GM21515 (cell line): ENCODE results near the gene GABRB1.

Experiments used
- ATAC-seq: cut with Tn5 transposase; IDR thresholded peaks from one replicate; pipeline ENCODE4 v1.9.1; 2021; ENCODE audit not compliant: unreplicated experiment

Gene GABRB1

DNA sequence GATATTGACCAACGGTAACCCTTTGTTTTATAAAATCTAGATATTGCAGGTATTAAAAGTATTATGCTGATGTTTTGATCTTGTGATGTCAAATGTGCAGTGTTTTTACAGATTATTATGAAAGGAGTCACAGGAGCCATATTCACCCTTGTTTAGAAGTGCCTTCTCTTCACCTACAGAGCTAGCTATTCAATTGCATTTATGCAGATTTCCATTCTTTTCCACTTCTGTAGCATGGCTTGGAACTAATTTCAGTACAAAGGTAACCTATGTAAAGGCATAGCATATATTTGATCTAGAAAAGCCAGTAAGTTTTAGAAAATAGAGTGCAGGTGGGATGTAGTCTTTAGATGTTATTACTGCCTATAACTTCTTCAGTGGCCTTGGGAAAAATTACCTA, 176.2 kb downstream of the GABRB1 start:
- ATAC-seq = no peak

DNA sequence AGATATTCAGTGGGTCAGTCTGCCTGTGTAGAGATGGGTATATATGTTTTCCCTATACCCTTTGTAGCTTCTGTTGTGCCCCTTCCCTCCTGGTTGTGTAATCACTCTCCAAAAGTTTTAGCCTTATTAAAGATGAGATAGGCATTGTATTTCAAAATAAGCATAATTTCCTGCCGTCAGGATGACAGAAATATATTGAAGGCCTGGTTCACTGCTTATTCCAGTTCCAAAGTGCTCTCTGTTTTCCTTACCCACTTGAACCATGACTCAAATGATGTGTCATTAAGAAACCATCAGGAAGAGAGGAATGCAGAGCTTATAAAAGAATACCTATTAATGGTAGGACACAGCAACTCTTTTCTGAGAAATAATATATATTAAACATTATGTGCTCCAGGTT, 178.5 kb downstream of the GABRB1 start:
- ATAC-seq = no peak

DNA sequence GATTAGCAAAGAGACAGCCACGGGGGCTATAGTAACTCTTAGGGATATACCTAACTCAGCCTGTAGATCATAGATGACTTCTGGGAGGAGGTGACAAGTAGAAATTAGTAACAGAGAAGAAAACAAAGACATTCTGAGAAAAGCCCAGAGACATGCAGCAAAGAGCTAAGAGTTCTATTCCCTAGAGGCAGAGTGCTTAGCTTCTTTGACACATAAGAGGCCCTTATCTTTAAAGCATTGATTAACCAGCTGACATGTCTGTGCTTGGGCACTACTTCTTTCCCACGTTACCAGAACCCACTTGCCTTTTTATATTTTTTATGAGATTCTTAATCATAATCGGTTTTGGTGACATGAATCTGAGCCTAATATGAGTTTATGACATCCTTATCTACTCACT, 179.5 kb downstream of the GABRB1 start:
- no peak for ATAC-seq

DNA sequence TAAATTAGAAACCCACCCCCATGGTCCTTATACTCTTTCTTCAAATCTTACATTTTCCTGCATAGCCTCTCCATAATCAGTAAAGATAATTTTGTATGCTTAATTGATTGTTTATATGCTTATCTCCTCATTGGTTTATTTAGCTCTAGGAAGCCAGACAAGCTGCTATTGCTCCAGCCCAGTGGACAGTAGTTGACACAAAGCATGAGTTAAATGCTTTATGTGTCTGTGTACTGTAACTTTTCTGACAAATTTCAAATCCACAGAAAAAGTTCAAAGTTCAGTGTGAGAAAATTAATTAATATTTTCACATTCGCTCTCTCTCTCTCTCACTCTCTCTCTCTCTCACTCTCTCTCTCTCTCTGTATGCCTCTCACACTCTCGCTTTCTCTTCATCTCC, 181.7 kb downstream of the GABRB1 start:
- ATAC-seq = no peak

DNA sequence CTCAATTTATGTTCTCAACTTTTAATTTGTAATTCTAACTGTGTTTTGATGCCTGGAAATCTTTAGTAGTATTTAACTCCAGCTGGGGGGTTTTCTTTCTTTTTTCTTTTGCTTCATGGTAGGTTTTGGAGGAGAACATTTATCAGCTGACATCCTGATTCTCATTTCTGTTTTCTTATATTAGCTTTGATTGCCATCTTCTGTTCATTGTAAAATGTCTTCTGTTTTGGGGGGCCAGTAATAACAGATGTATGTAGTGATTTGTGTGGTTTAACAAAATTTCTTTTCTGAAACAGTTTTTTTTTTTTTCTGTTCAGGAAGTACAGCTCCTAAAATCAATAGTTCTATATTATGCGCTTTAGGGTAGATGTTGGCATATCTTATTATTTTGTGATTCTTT, 182.2 kb downstream of the GABRB1 start:
- no peak for ATAC-seq

DNA sequence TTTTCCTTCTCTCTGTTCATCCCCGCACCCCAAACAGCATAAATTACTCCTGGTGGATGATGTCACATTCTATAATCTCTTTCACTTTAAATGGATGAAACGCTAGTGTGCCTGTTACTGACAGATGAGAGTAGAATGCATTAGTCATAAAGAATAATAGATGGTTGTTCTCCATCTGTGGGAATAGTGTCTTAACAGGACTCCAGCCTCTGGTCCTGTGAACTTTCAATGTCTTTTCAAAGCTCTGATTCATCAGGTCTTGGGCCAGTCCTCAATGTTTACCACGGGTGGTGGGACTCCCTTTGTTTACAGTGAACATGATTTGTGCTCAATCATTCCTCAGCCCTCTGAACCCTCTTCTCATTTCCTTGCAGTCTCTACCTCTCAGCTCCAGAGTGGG, 182.6 kb downstream of the GABRB1 start:
- ATAC-seq = no peak

DNA sequence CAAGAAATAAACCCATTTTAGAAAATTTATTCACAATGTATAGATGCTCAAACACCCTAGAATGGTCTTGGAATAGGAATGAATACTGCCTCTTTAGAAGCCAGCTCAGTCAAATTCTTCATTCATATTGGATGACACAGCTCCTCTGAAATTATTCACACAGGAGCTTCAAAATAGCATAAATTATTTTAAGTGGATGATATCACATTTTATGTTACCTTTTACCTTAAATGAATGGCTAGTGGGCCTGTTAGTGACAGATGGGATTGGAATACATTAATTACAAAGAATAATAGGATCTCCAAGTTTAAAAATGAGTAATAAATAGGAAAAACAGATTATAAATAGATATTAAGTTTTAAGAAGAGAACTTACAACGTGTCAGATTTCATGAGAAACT, 184.4 kb downstream of the GABRB1 start:
- no peak for ATAC-seq

DNA sequence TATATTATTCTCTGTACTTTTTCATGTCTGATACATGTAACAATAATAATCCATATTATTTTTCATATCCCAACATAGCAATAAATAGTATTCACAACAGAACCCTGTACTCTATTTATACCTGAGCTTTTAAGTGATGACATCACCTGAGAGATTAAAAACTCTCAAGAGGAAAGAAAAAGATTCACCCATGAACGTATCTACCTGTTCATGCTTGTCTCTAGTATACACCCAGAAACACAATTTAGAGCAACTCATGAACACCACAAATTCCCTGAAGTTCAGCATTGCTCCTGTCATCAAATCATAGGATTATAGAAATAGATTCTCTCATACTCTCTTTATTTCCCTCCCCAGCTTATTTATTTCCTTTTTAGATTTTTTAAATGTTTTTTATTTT, 185.9 kb downstream of the GABRB1 start:
- ATAC-seq = no peak

DNA sequence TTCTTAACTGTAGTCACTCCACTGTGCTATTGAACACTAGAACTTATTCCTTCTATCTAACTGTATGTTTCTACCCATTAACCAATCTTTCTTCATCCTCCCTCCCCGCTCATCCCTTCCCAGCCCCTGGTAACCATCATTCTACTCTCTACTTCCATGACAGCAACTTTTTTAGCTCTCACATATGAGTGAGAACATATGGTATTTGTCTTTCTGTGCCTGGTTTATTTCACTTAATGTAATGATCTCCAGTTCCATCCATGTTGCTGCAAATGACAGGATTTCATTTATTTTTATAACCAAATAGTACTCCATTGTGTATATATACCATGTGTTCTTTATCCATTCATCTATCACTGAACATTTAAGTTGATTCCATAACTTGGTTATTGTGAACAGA, 186.5 kb downstream of the GABRB1 start:
- ATAC-seq = no peak

DNA sequence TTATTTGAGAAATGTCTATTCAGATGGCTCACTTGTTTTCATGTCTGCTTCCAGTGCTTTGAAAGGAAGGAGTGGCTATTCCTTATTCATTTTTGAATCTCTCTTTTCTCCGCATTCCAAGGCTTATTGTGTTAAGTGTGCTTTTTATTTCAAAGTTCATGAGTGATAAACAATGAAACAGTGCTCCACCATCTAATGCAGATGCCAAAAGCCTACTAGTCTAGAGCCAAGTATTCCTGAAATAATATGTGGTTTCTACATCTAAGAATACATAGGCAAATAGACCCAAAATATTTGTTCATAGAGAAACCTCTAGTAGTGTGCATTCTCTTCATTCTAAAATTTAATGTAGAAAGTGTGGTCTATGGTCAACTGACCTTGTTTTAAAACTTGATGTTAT, 187.3 kb downstream of the GABRB1 start:
- ATAC-seq = no peak

DNA sequence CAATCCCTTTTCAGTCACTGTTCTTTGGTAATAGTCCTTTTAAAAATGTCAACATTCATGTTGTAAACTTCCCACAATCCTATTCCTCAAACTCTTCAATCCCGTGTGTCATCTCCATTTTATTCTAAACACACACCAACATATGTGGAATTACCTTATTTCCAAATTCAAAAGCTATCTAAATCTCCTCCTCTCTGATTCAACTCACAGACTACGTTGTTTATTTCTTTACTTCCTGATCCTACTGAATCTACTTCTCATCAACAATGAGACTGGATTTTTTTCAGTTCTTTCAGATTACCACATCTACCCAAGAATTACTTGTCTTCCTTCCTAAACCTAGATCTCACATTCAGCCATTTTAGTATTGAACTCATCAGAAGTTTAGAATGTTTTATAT, 188.2 kb downstream of the GABRB1 start:
- no peak for ATAC-seq

DNA sequence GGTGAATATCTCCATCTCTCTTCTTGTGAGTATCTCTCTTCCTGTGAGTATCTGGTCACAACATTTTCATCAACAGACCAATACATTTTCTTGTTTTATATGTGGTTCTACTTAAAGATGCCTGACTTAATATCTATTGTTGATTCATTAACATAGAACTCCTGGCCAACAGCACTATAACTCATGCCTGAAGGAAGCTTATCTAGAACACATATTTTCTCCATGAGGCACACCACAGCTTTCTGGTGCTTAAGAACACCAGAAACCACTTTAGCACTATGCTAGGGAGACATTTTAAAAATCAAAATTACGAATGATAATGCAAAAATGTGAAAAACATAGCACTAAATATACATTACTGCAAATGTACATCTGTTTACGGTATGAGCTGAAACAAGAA, 190.4 kb downstream of the GABRB1 start:
- ATAC-seq = no peak

DNA sequence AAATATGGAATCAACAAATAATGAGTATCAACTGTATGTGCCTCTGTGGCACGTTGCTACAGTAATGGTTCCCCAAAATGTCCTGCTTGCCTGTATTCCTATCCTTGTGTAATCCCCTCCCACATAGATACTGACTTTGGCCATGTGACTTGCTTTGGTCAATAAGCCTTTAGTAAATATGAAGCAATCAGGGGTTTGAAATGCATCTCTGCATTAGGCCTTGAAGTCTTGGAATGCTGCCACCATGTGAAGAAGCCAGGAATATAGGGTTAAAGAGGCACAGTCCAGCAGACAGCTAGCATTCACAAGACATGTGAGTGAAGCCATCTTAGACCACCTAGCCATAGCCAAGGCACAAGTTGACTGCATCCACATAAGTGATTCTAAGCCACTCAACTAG, 190.9 kb downstream of the GABRB1 start:
- ATAC-seq = no peak

DNA sequence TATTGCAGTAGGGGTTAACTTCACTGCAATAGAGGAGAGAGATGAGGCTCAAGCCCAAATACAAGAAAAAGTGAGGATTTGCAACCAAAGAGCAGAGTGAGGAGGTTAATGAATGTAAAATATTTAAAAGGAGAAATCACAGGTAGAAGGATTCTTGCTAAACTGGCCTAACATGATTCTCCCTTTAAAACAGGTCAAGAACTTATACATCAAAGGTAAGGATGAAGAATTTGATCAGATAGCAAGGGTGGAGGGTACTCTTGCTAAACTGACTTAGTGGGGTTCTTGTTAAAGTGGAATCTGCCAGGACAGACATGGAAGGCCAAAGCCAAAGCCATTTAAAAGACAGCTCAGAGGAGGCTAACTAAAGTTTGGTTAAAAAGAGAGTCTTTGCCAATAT, 193.0 kb downstream of the GABRB1 start:
- no peak for ATAC-seq

DNA sequence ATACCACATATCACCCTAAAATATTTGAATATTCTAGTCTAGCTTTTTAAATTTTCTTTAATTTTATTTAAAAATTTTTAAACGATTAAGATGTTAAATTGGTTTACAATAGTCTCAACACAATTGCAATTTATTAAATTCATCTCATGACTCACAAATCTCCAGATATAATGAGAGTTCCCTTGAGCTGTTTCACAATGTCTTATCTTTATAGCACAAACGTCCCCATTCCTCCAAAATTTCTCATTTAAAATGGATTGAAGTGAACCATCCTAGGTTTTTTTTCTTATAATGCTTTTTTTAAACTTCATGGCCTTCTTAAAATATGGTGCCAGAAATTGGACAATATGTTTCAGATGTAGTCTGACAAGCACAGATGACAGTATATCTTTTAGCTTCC, 204.4 kb downstream of the GABRB1 start:
- no peak for ATAC-seq

DNA sequence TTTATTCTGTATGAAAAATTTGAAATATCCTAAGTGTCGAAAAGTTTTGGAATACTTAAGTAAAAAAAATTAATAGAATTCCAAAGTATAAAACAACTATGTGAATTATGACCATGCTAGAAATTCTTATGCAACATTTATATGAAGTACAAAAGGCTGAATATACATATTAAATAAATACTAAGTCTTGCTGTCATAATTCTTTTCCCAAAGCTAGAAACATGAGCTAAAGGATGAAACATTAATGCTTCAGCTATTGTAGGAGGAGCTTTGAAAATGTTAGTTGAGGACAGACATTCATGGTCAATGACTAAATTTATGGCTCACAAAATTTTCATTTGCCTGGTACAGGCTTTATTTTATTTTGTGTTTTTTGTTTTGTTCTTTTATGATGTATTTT, 207.3 kb downstream of the GABRB1 start:
- no peak for ATAC-seq

DNA sequence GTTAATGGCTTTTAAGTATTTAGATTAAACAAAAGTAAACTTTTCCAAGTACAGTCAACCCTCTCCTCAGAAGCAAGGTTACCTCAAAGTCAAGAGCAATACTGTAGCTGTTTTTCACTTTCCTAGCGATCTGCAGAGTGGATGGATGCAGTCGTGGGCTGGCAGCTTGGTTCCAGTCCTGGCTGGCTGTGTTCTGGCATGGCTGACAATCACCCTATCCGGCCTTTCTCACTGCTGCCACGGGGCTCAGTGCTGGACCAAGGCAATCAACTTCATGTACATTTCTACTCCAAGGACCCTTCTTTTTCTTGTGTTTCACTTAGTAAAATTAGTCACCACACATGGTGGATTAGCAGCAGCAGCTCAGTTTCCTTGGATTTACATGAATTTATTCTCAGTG, 208.3 kb downstream of the GABRB1 start:
- no peak for ATAC-seq

DNA sequence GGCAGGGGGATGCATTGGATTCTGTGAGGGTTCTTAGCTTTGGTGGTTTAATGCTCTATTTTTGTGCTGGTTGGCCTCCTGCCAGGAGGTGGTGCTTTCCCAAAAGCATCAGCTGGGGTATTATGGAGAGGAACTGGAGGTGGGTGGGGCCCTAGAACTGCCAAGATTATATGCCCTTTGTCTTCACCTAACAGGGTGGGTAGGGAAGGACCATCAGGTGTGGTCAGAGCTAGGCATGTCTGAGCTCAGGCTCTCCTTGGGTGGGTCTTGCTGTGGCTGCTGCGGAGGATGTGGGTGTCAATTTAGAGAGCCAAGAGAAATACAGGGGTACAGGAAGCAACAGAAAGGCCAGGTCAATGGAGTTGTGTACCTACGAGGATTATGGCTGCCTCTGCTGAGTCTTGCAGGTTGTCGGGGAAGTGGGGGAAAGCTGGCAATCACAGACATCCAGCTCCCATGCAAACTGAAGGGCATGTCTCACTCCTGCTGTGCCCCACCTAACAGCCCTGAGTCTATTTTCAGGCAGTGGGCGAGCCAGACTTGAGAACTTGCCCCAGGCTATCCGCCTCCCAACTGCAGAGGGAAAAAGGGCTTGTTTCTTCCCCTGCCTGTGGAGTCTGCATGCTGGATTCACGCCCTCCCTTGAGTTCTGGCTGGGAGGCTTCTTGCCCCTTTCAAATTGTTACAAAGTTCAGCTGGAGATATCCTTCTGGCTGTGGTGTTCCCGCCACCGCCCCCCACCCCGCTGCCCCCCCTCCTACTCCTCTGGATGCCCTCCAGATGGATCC, 220.2 kb downstream of the GABRB1 start:
- ATAC-seq = no peak

DNA sequence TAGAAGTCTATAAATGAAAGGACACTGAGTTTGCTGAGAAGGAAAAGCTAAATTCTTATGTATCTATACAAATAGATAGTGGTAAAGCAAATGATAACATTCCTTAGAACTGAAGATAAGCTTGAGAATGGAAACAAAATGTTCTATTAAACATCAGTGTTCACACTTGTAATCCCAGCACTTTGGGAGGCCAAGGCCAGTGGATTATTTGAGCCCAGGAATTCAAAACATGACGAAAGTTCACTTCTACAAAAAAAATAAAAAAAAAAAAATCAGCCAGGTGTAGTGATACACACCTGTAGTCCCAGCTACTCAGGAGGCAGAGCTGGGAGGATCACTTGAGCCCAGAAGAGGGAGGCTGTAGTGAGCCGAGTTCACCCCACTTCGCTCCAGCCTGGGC, 232.4 kb downstream of the GABRB1 start:
- no peak for ATAC-seq

DNA sequence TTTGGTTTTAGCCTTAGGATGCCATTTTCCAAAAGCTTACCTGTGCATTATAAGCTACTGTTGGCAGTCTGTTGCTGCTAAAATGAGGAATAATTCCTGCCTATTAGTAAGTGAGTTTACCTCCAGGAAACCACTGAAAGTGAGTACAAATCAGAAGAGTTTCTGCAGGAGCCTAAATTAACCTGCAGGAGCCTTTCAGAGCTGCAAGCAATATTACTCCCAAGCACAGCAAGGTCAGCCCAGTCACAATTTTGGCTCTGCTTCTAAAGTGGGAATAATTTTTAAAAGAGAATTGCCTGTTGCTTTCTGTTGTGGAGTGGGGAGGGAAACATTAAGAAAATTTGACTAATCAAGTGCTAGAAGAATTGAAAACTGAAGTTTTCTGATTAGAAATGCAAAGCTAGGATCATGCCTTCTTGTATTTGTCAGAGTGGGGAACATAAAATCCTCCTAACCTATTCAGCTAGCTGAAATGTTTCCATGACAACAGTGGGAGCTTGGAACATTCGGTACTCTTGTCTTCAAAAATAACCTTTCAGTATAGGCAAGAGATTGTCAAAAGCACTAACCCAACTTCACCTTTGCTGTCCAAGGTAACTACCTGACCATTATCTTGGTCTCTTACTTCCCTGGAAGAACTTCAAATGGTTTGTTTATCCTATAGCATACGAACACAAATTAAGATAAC, 239.0 kb downstream of the GABRB1 start:
- ATAC-seq = no peak

DNA sequence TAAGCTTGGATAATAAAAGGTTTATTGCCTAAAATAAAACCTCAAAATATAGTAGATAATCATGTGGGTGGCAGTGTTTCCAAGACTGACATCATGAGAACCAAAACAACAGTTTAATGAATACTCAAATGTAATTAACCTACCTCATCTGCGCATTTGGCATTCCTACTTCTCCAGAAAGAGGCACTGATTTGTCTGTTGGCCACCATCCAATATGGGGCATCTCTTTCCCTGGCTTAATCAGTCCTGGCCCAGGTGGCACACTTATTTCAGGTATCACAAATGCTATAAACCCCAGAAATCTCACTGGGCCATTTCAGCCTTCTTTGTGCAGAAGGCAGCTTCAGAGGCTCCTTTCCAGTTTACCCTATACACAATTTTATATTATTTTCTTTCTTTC, 239.9 kb downstream of the GABRB1 start:
- no peak for ATAC-seq

DNA sequence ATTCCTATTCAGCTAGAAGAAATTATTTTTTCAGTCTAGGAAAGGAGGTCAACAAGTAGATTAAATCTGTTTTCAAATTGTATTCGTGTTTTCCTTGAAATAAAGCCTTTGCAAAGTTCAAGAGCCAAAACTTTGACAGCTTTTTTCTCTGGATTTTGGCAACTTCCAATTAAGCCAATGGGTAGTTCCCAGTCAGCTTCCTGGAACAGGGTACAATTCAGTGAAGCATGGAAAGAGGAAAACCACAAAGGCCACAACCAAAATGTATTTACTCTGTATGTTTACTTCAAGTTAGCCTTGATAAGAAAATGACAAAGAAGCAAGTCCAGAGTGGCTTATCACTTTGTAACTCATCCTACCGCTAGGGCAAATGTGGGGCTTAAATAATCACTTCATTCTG, 243.5 kb downstream of the GABRB1 start:
- no peak for ATAC-seq

DNA sequence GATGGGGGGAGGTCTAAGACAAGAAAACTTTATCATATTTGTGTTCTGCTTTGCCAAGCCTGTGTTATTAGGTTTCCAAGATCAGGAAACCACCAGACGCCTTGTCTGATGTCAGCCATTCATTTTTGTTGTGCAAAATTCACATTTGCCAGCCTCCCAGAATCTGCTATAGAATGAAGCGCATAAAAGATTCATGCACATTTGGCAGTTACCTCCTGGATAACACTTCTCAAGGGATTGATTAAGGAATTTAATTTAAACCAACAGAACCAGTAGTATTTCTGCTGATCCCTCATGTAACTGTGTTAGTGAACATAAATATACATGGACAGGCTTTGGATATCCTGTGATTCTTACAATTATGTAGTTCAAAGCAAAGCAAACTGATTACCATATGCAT, 244.2 kb downstream of the GABRB1 start:
- no peak for ATAC-seq
